NCI-H526 (cell line): ENCODE data around the gene SRMS.
A peak's percentile ranks its signal among the peaks of the same experiment; 100 is the strongest.

Experiments used
- DNase-seq, 2 experiments: peaks; one replicate each; lab custom pipeline; 2025; lab: John Stamatoyannopoulos, UW

Gene SRMS

GRCh38 chr20:63538204-63539091 lies 9.1 kb downstream of the SRMS start:
- peak in 1 of 2 experiments; percentile 55 for DNase-seq

GRCh38 chr20:63537525-63538203 lies 9.9 kb downstream of the SRMS start:
- peak; percentile 77 to 93 for DNase-seq

DNA sequence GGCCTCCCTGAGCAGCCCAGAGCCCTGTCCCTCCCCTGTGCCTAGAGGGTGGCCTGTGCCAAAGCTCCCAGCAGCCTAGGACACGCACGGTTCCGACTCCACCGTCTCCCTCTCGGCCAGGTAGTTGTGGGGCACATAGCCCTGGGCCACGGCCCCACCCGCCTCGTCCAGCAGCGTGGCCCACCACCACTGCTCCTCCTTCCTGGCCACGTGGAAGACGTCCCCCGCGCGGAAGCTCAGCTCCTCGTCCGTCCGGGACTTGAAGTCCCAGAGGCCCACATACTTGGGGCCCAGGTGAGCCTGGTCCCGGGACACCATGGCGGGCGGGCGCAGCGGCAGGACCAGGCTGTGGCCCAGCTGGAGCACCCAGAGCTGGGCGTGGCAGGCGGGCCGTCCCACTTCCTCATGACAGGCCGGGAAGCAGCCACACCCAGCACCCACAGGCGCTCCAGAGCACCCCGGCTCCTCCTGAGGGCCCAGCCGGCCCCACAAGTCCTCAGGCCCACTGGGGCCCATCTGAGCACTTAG lies 10.5 kb downstream of the SRMS start, which contains the start of gene PTK6:
TSS of gene PTK6 (minus strand) at position 380 of the 528 bp plus-strand sequence. CDS start at position 318, 62 bp downstream.
- peak in 1 of 2 experiments; percentile 61 for DNase-seq

GRCh38 chr20:63536241-63536977 lies 11.1 kb downstream of the SRMS start:
- no peak for DNase-seq

GRCh38 chr20:63534831-63535651 lies 12.5 kb downstream of the SRMS start:
- peak in 1 of 2 experiments; percentile 50 for DNase-seq

- no peak for DNase-seq
Measured at GRCh38 chr20:63534427-63534830, 13.1 kb downstream of the SRMS start.

DNA sequence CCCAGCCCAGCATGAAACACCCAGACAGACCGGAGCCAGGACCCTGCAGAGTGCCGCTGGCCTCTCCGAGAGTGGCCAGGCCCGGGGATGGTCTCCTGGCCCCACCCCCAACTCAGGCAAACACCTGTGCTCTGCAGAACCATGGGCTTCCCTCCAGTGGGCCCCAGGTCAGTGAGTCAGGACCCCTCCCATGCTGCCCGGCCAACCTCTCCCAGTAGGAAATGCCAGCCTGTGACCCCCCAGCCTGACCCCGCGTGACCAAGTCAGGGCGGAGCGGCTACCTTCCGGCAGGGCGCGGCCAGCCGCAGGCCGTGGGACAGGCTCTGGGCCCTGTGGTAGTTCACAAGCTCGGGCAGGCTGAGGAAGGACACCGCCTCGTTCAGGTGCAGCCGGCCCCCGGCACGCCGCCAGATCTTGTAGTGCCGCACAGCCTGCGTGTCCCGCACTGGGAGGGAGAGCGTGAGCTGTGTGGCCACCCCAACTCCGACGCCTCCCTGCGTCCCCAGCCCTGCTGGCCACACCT lies 13.6 kb downstream of the SRMS start:
- DNase-seq, result no peak

GRCh38 chr20:63533388-63533787 lies 14.2 kb downstream of the SRMS start:
- DNase-seq, result no peak

DNA sequence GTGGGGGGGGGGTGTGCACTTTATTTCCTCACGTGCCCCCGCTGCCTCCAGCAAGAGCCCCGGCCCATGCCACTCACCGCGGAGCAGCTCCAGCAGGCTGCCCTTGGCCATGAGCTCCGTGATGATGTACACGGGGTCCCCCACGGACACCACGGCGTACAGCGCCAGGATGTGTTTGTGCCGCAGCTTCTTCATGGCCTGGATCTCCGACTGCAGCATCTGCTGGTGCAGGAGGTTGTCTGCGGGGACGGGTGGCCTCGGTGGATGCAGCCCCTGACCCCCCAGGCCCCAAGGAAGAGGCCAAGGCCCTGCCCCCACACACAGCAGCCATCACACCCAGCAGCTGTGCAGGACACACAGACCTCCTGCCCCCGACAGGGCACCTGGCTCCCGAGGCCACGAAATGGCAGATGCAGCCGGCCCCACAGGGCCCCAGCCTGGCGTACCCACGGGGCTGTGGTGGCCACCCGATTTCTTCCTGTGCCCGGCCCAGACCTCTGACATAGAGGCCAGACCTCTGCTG lies 15.0 kb downstream of the SRMS start:
- no peak for DNase-seq

DNA sequence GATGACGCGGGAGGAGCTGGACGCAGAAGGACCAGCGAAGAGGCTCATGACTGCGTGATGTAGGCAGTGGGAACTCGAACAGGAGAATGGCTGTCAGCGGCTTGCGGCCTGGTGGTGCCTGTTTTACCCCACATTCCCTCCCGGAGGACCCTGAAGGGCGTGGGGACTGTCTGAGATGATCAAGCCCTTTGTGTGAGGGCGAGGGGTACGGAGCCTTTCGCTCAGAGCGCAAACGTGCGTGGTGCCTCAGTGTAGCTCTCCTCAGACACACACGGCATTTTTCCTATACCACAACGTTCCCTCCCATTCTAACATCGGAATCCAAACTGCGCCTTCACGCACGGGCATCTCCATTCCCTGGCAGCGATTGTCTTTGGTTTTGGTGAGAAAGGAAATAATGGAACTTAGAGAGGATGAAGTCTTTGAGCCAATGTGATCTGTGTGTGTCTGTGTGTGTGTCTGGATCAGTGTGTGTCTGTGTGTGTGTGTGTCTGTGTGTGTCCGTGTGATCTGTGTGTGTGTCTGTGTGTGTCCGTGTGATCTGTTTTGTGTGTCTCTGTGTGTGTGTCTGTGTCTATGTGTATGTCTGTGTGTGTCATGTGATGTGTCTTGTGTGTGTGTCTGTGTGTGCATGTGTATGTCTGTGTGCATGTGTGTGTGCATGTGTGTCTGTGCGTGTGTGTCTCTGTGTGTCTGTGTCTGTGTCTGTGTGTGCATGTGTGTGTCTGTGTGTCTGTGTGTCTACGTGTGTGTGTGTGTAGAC lies 15.7 kb downstream of the SRMS start:
- DNase-seq, result no peak

- DNase-seq, result no peak
Measured at GRCh38 chr20:63530788-63531160, 16.8 kb downstream of the SRMS start.

DNA sequence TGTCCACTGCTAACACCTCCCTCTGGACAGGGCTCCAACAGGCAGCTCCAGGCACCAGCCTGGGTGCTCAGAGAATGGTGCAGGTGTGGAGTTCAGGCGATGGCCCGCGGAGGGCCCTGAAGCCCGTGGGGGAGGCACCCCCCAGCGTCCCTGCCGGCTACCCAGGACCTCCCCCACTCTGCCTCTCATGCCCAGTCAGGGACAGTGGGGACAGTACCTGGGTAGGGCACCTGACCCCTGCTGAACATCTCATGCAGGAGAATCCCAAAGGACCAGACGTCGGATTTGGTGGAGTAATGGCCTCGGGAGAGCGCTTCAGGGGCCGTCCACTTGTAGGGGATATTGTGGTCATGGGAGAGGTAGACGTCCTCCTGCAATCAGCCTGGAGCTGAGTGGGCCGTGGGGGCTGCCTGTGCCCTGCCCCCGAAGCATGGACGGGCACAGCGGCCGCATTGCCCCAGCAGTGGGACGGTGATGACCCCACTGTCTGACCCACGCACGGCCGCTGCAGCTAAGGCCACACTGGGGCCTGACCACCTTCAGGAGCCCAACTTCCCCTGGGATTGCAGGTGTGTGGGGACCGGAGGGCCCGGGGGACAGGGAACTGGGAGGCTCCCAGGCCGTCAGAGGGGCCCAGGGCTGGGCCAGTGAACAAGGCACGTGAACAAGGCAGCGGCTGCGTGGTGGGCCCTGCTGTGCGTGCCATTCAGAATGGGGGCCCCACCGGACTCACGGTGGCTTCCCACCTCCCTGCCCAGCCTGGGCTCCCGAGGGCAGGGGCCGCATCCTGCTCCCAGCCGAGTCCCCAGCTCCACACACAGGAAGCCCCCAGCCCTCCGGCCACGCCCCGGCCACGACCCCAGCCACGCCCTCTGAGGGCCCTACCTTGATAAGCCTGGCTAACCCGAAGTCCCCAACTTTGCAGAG lies 17.4 kb downstream of the SRMS start:
- DNase-seq, result no peak

DNA sequence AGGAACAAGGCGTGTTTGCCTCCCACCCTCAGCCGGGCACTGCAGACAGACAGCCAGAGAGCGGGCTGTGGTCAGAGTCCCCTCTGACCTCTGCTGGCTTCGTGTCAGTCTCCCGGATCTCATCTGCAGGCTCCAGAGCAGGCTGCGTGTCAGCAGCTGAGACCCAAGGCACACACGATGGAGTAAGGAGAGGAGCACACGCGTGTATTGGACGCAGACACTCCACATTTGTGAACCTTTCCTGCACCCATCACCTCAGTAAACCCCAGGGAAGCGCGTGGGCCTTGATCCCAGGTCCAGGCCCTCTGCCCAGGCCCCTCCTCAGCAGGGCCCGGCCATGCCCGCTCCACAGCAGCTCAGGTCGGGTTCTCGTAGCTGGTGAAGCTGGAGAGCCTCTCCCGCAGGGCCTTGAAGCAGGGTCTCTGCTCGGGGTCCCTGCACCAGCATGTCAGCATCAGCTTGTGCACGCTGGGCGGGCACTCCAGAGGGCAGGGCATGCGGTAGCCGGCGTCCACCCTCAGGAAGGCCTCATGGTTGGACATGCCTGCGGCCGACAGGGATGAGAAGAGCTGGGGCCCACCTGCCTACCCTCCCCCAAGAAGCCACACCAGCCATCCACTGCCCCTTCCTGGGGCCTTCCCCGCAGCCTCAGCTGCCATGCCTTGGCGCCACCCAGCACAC lies 18.2 kb downstream of the SRMS start:
- no peak for DNase-seq

- no peak for DNase-seq
Measured at GRCh38 chr20:63527184-63527583, 20.4 kb downstream of the SRMS start.

DNA sequence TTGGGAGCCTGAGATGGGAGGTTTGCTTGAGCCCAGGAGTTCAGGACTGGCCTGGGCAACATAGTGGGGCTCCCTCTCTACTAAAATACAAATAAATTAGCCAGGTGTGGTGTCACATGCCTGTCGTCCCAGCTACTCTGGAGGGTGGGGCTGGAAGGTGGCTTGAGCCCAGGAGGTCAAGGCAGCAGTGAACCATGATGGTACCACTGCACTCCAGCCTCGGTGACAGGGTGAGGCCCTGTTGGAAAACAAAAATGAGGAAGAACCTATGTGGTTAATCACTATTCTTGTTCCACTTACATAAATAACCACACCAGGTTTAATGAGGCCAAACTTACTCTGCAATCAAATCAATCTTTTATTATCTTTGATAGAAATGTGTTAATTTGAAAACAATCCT lies 21.6 kb downstream of the SRMS start:
- no peak for DNase-seq

DNA sequence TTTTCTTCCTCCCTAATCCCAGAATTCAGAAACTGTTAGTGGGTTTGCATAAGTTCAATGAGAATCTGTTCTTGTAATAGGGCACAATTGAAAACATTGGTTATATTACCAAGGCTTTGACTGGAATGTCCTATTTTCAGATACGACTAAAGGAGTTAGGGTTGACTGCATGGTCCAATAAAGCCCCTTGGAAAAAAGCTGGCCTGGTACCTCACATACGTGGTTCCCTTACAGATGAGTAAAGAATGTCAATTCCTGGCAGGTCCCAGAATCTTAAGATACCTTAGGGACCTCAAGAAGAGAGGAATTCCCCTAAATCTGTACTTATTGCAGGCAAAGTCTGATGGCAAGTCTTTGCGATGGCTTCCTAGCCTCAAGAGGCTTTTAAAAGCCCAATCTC lies 22.4 kb downstream of the SRMS start:
- no peak for DNase-seq

GRCh38 chr20:63522981-63523611 lies 24.5 kb downstream of the SRMS start:
- DNase-seq, result no peak
